Esophagus muscularis mucosa (tissue), 4 donors: ENCODE measurements around the gene CDC20. TPM values are rescaled to one million over a fixed set of nuclear protein-coding genes. Genes with fewer than 3 reads are reported as not detected.

Source experiments
- DNase-seq: peaks from one replicate; pipeline ENCODE4 v3.0.0-alpha.2; 2017; ENCODE audit errors: extremely low spot score
- H3K27ac ChIP-seq, 4 donors: fragments of 200-600 bp; sonication (generic); replicated peaks in 1 of 4; 1 replicate in 3 of 4; 2 replicates in 1 of 4; pipeline ENCODE4 v1.5.1; 2016 to 2019; ENCODE audit warnings: mild to moderate bottlenecking in 1 of 4
- H3K27me3 ChIP-seq, 4 donors: fragments of 200-600 bp; sonication (generic); one replicate each; pipeline versions ENCODE4 v1.5.1 to v1.6.0; 2016 to 2019
- H3K36me3 ChIP-seq, 4 donors: fragments of 200-600 bp; sonication (generic); one replicate each; pipeline ENCODE4 v1.5.1; 2016 to 2019
- H3K4me1 ChIP-seq, 4 donors: fragments of 200-600 bp; sonication (generic); one replicate each; pipeline ENCODE4 v1.5.1; 2016 to 2019
- H3K4me3 ChIP-seq, 4 donors: fragments of 200-600 bp; sonication (generic); 1 replicate in 2 of 4; 2 replicates in 2 of 4; pipeline ENCODE4 v1.5.1; 2016 to 2019; ENCODE audit warnings: mild to moderate bottlenecking in 4 of 4, moderate library complexity in 1 of 4
- H3K9me3 ChIP-seq, 4 donors: fragments of 200-600 bp; sonication (generic); 1 replicate in 3 of 4; 2 replicates in 1 of 4; pipeline ENCODE4 v1.5.1; 2016 to 2019
- EP300 ChIP-seq: sonication (generic); formaldehyde crosslinking; IDR thresholded peaks from one replicate; pipeline ENCODE4 v1.6.1; 2017; ENCODE audit warnings: antibody characterized with exemption
- POLR2A ChIP-seq: fragments of 450-650 bp; IDR thresholded peaks from one replicate; pipeline ENCODE4 v1.6.1; 2017; ENCODE audit warnings: antibody characterized with exemption, moderate library complexity, mild to moderate bottlenecking, low read depth
- POLR2AphosphoS5 ChIP-seq, 2 donors: sonication (generic); formaldehyde crosslinking; IDR thresholded peaks; one replicate each; pipeline ENCODE4 v1.6.1; 2017; ENCODE audit warnings: antibody characterized with exemption in 2 of 2
- WGBS: methylation state at CpG from one replicate; pipeline ENCODE4 v1.1.5; 2018; 5-methylcytosine and 5-hydroxymethylcytosine counted together
- intact Hi-C: fragments of 100-400 bp; cut with DNase I; formaldehyde crosslinking; loops from one replicate; pipeline ENCODE4 v1.15.1; 2023
- total RNA-seq, 4 donors: library from RNA; depleted of rRNA; stranded (reverse); fragments of >200 nt; gene quantifications; one replicate each; pipeline versions ENCODE4 v1.1.0 to v1.2.1, GENCODE V29; 2016
- TF ChIP-seq, protein P1 (sequence below), 3 experiments: fragments of 200-600 bp in 2 of 3; fragments of 450-650 bp in 1 of 3; sonication (generic) in 2 of 3; IDR thresholded peaks; one replicate each; pipeline ENCODE4 v1.5.1; 2017 to 2019; ENCODE audit warnings: antibody characterized with exemption in 3 of 3, mild to moderate bottlenecking in 2 of 3, moderate library complexity in 1 of 3

CDC20 gene
- total RNA-seq, 4 donors from 2014 or later = 0.42 to 1.7 TPM; not detected in 2

DNA sequence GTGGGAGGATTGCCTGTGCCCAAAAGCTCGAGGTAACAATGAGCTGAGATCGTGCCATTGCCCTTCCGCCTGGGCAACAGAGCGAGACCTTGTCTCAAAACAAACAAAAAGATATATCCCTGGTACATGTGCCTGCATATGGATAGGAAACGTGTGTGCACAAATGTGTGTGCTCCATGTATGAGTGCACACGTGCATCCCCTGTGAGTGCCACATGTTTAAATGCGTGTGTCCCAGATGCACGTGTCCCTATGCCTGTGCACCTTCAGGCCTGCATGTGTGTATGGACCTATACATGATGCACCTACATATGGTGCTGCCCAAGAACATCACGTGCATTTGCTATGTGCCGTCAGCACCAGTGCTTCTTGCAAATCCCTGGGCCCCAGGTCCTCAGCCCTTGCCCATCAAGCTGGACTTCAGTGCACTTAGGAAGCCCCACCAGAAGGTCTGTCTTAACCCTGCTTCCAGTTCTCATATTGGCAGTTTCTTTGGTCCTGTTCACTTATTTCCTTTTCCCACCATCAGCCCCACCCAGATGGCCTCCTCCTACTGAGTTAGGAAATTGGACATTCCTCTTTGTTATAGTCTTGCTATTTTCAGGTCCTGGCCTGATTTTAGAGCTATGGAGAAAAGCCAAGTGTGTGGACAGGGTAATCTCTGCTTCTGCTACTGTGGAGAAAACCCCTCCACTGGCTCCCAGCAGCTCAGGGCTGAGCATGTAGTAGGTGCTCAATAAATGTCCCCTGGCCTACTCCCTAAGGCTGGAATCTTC lies 42.6 kb upstream of the CDC20 start:
- TF ChIP-seq POLR2AphosphoS5 (IDR thresholded peaks at IDR 0.05) (no peak), POLR2A (no peak), EP300 (no peak)
- TF ChIP-seq, protein P1, sequence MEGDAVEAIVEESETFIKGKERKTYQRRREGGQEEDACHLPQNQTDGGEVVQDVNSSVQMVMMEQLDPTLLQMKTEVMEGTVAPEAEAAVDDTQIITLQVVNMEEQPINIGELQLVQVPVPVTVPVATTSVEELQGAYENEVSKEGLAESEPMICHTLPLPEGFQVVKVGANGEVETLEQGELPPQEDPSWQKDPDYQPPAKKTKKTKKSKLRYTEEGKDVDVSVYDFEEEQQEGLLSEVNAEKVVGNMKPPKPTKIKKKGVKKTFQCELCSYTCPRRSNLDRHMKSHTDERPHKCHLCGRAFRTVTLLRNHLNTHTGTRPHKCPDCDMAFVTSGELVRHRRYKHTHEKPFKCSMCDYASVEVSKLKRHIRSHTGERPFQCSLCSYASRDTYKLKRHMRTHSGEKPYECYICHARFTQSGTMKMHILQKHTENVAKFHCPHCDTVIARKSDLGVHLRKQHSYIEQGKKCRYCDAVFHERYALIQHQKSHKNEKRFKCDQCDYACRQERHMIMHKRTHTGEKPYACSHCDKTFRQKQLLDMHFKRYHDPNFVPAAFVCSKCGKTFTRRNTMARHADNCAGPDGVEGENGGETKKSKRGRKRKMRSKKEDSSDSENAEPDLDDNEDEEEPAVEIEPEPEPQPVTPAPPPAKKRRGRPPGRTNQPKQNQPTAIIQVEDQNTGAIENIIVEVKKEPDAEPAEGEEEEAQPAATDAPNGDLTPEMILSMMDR (IDR thresholded peaks at IDR 0.05) = no peak
- intact Hi-C loops = no loop called here
- Histone ChIP-seq H3K4me1 (no peaks in the 10 kb centered on the region), H3K36me3 (peaks cover 0 to 60% (median 7%) of the 10 kb centered on the region in 4 donors), H3K27me3 (no peaks in the 10 kb centered on the region), H3K27ac (no peak overlapping the region), H3K9me3 (no peaks in the 10 kb centered on the region), H3K4me3 (no peak overlapping the region)
- DNase-seq = no peak
- 85% methylated on average over 8 of the region's 10 CpGs for WGBS

DNA sequence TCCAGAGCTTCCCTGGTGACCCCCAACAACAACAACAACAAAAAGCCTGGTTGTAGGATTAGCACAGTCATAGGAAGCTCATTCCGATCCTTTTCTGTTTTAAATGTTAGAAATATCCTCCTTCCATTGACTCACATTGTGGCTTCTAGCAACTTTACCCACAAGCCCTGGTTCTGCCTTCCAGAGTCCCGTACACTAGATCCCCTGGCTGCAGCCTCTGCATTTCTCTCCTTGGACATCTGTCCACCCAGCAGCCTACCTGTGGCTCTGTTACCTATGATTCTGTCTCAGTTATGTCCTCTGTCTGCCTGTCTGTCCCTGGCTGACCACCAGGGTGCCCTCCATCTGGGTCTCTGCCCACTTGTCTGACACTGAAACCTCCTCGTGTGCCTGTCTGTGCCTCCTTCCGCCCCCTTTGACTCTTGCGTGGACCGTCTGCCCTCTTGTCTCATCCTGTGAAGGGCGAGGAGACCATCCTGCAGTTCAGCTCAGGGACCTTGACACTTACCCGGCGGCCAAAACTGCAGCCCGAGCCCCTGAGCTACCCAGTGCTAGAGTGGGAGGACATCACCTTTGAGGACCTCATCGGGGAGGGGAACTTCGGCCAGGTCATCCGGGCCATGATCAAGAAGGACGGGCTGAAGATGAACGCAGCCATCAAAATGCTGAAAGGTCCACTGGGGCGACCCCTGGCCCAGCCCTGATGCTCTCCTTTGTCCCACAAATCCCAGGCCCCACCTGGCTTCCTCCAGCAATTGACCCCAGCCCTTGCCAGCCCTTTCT lies 41.9 kb upstream of the CDC20 start:
- Histone ChIP-seq H3K4me3 (no peak overlapping the region), H3K27me3 (no peaks in the 10 kb centered on the region), H3K4me1 (no peaks in the 10 kb centered on the region), H3K9me3 (no peaks in the 10 kb centered on the region), H3K27ac (no peak overlapping the region), H3K36me3 (peaks cover 0 to 58% (median 8%) of the 10 kb centered on the region in 4 donors)
- DNase-seq = no peak
- TF ChIP-seq EP300 = no peak
- TF ChIP-seq, protein P1 (IDR thresholded peaks at IDR 0.05) = no peak
- TF ChIP-seq POLR2AphosphoS5 (IDR thresholded peaks at IDR 0.05) = no peak
- TF ChIP-seq POLR2A = no peak
- intact Hi-C loops = no loop called here
- 81% methylated on average over 6 of the region's 16 CpGs for WGBS

DNA sequence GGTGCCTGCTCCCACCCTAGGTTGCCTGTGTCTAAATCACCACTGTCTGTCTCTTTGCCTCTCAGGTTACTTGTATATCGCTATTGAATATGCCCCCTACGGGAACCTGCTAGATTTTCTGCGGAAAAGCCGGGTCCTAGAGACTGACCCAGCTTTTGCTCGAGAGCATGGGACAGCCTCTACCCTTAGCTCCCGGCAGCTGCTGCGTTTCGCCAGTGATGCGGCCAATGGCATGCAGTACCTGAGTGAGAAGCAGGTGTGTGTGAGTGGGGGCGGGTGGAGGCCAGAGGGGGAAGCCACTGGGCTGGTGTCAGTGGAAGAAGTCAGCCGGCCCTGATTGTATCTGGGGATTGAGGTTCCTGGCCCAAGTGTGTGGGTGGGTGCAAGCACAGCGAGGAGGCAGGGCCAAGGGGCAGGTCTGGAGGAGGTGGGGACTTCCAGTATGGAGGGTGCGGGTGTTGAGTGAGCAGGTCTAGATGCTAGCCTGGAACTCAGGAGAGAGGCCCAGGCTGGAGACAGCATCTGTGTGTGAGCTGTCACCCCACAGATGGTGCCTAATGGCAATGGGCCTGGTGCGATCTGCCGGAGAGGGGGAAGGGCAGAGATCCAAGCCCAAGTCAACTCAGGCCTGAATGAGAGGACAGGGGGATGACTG lies 40.8 kb upstream of the CDC20 start:
- no peaks in the 10 kb centered on the region for H3K9me3 ChIP-seq
- H3K27ac ChIP-seq = no peak overlapping the region
- no peaks in the 10 kb centered on the region for H3K4me1 ChIP-seq
- H3K27me3 ChIP-seq = no peaks in the 10 kb centered on the region
- WGBS = 90% methylated on average over 11 of the region's 15 CpGs
- intact Hi-C loops = no loop called here
- no peak for DNase-seq
- TF ChIP-seq, protein P1 (IDR thresholded peaks at IDR 0.05) = no peak
- H3K4me3 ChIP-seq = no peak overlapping the region
- H3K36me3 ChIP-seq = peaks cover 0 to 58% (median 7%) of the 10 kb centered on the region in 4 donors

DNA sequence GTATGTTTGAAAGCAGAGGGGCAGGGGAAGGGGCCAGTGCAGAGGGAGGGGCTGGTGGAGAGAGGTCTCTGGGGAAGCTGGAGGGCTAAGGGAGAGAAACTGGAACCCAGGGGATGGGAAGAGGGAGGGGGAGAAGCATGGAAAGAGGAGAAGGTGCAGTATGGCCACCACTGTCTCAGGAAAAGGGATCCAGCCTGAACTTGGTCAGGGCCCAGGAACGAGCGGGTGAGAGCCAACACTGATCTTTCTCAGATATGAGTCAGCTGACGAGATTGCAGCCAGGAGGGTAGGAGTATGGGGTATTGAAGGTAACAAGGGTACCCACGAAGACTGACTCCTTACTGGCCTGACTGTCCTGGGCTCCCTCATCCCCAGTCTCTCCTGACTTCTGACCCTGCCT lies 40.0 kb upstream of the CDC20 start:
- 75% methylated on average over 4 of the region's 4 CpGs for WGBS

More for the DNA sequence above, 40.0 kb upstream of the CDC20 start:
- intact Hi-C loops = no loop called here
- H3K9me3 ChIP-seq = no peaks in the 10 kb centered on the region
- peaks cover 0 to 60% (median 5%) of the 10 kb centered on the region in 4 donors for H3K36me3 ChIP-seq
- no peak for DNase-seq
- H3K27me3 ChIP-seq = no peaks in the 10 kb centered on the region
- no peak overlapping the region for H3K4me3 ChIP-seq
- no peak for TF ChIP-seq POLR2A
- no peak for TF ChIP-seq POLR2AphosphoS5 (IDR thresholded peaks at IDR 0.05)
- TF ChIP-seq, protein P1 (IDR thresholded peaks at IDR 0.05) = no peak
- no peak for TF ChIP-seq EP300
- H3K4me1 ChIP-seq = no peaks in the 10 kb centered on the region
- H3K27ac ChIP-seq = no peak overlapping the region
